Measurements from ENCODE around the gene HPDL. TPM values are rescaled to one million over a fixed set of nuclear protein-coding genes. Genes with fewer than 3 reads are reported as not detected.

HPDL gene
- total RNA-seq, 1 donor from 2014 or later, result 0.61 TPM

GRCh38 chr1:45299296-45299695, 27.4 kb upstream of the HPDL start:
- no peak for DNase-seq (ENCODE audit: low read depth)
- no peak overlapping the region for H2AFZ ChIP-seq (ENCODE audit: low read depth, low read length)
- no peaks in the 10 kb centered on the region for H3K79me2 ChIP-seq (ENCODE audit: insufficient read depth, low read length)
- H3K4me3 Mint-ChIP-seq (ENCODE audit: unreplicated experiment), result no peak overlapping the region
- no peak overlapping the region for H3K27ac Mint-ChIP-seq (ENCODE audit: unreplicated experiment)
- H3K36me3 ChIP-seq (ENCODE audit: insufficient read depth, low read length), result no peaks in the 10 kb centered on the region
- no peaks in the 10 kb centered on the region for H3K36me3 Mint-ChIP-seq (ENCODE audit: low read depth, unreplicated experiment)
- H3K27ac ChIP-seq (ENCODE audit: low read depth, low read length), result no peak overlapping the region
- no peak overlapping the region for H3K4me2 ChIP-seq (ENCODE audit: low read length)
- no peak for FAIRE-seq
- no peaks in the 10 kb centered on the region for H3K9me3 Mint-ChIP-seq (ENCODE audit: unreplicated experiment)
- H3K4me3 ChIP-seq (ENCODE audit: insufficient read depth, low read depth, low read length), result no peak overlapping the region
- no peaks in the 10 kb centered on the region for H3K4me1 Mint-ChIP-seq (ENCODE audit: low read depth, unreplicated experiment)
- H3K4me1 ChIP-seq (ENCODE audit: insufficient read depth, low read length), result peaks cover 4% of the 10 kb centered on the region
- TF ChIP-seq EZH2 (IDR thresholded peaks at IDR 0.05; ENCODE audit: insufficient read depth, low read length), result no peak
- TF ChIP-seq CTCF (IDR thresholded peaks at IDR 0.05; ENCODE audit: insufficient read depth, low read depth, low read length), result no peak
- H4K20me1 ChIP-seq (ENCODE audit: insufficient read depth, low read length), result no peaks in the 10 kb centered on the region
- H3K27me3 ChIP-seq (ENCODE audit: insufficient read depth, low read length), result no peaks in the 10 kb centered on the region
- H3K9me3 ChIP-seq (ENCODE audit: insufficient read depth, low read depth, low read length), result no peaks in the 10 kb centered on the region
- no peak overlapping the region for H3K9ac ChIP-seq (ENCODE audit: low read length)
- peaks cover 5% of the 10 kb centered on the region for H3K27me3 Mint-ChIP-seq (ENCODE audit: low read depth, unreplicated experiment)

- no peak overlapping the region for H2AFZ ChIP-seq (ENCODE audit: low read depth, low read length)
- H3K27ac ChIP-seq (ENCODE audit: low read depth, low read length), result no peak overlapping the region
- H3K4me2 ChIP-seq (ENCODE audit: low read length), result no peak overlapping the region
- no peaks in the 10 kb centered on the region for H3K9me3 Mint-ChIP-seq (ENCODE audit: unreplicated experiment)
- H3K36me3 Mint-ChIP-seq (ENCODE audit: low read depth, unreplicated experiment), result no peaks in the 10 kb centered on the region
- no peaks in the 10 kb centered on the region for H3K27me3 ChIP-seq (ENCODE audit: insufficient read depth, low read length)
- no peak overlapping the region for H3K27ac Mint-ChIP-seq (ENCODE audit: unreplicated experiment)
- no peaks in the 10 kb centered on the region for H3K36me3 ChIP-seq (ENCODE audit: insufficient read depth, low read length)
- no peak overlapping the region for H3K4me3 Mint-ChIP-seq (ENCODE audit: unreplicated experiment)
- DNase-seq (ENCODE audit: low read depth), result peak; percentile 49
- TF ChIP-seq CTCF (IDR thresholded peaks at IDR 0.05; ENCODE audit: insufficient read depth, low read depth, low read length) (peak; percentile 84), EZH2 (IDR thresholded peaks at IDR 0.05; ENCODE audit: insufficient read depth, low read length) (no peak)
- no peaks in the 10 kb centered on the region for H3K4me1 Mint-ChIP-seq (ENCODE audit: low read depth, unreplicated experiment)
- H3K9ac ChIP-seq (ENCODE audit: low read length), result no peak overlapping the region
- H4K20me1 ChIP-seq (ENCODE audit: insufficient read depth, low read length), result no peaks in the 10 kb centered on the region
- no peaks in the 10 kb centered on the region for H3K79me2 ChIP-seq (ENCODE audit: insufficient read depth, low read length)
- no peak overlapping the region for H3K4me3 ChIP-seq (ENCODE audit: insufficient read depth, low read depth, low read length)
- H3K9me3 ChIP-seq (ENCODE audit: insufficient read depth, low read depth, low read length), result no peaks in the 10 kb centered on the region
- FAIRE-seq, result peak; percentile 32
- peaks cover 5% of the 10 kb centered on the region for H3K27me3 Mint-ChIP-seq (ENCODE audit: low read depth, unreplicated experiment)
- H3K4me1 ChIP-seq (ENCODE audit: insufficient read depth, low read length), result peaks cover 10% of the 10 kb centered on the region
Observed at GRCh38 chr1:45299981-45300668, 26.6 kb upstream of the HPDL start.

DNA sequence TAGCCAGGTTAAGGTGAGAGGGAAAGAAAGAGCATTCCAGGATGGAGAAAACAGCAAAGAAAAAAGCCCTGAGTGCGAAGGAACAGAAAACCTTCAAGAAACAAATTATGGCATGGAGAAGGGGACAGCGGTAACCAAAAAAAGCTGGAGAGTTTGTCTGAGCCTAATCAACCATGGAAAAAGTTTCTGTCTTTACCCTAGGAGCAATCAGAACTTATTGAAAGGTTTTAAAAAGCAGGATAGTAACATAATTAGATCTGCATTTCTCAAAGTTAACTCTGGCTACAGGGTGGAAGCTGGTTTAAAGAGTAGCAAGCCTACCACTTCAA, 26.1 kb upstream of the HPDL start:
- peaks cover 10% of the 10 kb centered on the region for H3K4me1 ChIP-seq (ENCODE audit: insufficient read depth, low read length)
- FAIRE-seq (no peak), DNase-seq (ENCODE audit: low read depth) (no peak)
- no peaks in the 10 kb centered on the region for H3K9me3 Mint-ChIP-seq (ENCODE audit: unreplicated experiment)
- no peak overlapping the region for H3K9ac ChIP-seq (ENCODE audit: low read length)
- H3K9me3 ChIP-seq (ENCODE audit: insufficient read depth, low read depth, low read length), result no peaks in the 10 kb centered on the region
- no peaks in the 10 kb centered on the region for H3K27me3 ChIP-seq (ENCODE audit: insufficient read depth, low read length)
- H2AFZ ChIP-seq (ENCODE audit: low read depth, low read length), result no peak overlapping the region
- H3K27ac ChIP-seq (ENCODE audit: low read depth, low read length), result no peak overlapping the region
- H3K36me3 Mint-ChIP-seq (ENCODE audit: low read depth, unreplicated experiment), result no peaks in the 10 kb centered on the region
- no peaks in the 10 kb centered on the region for H3K79me2 ChIP-seq (ENCODE audit: insufficient read depth, low read length)
- no peaks in the 10 kb centered on the region for H3K4me1 Mint-ChIP-seq (ENCODE audit: low read depth, unreplicated experiment)
- no peaks in the 10 kb centered on the region for H3K36me3 ChIP-seq (ENCODE audit: insufficient read depth, low read length)
- no peaks in the 10 kb centered on the region for H4K20me1 ChIP-seq (ENCODE audit: insufficient read depth, low read length)
- H3K4me3 Mint-ChIP-seq (ENCODE audit: unreplicated experiment), result no peak overlapping the region
- no peak overlapping the region for H3K27ac Mint-ChIP-seq (ENCODE audit: unreplicated experiment)
- TF ChIP-seq EZH2 (IDR thresholded peaks at IDR 0.05; ENCODE audit: insufficient read depth, low read length), result no peak
- no peak overlapping the region for H3K4me3 ChIP-seq (ENCODE audit: insufficient read depth, low read depth, low read length)
- no peak overlapping the region for H3K4me2 ChIP-seq (ENCODE audit: low read length)
- peaks cover 5% of the 10 kb centered on the region for H3K27me3 Mint-ChIP-seq (ENCODE audit: low read depth, unreplicated experiment)

Measured in astrocyte (in vitro differentiated cells and primary cell).